H1 (cell line): ENCODE results near the gene C1RL. TPM values are rescaled to one million over a fixed set of nuclear protein-coding genes. Genes with fewer than 3 reads are reported as not detected.

Source experiments
- CTCF ChIA-PET: fragments of 300-600 bp; sonication (Branson Sonifier 250); formaldehyde crosslinking; loops from one replicate; lab custom pipeline; 2021; ENCODE audit not compliant: partially characterized antibody; lab: Charles Lee
- POLR2A ChIA-PET: fragments of 300-600 bp; sonication (Branson Sonifier 250); formaldehyde crosslinking; loops from one replicate; lab custom pipeline; 2021; ENCODE audit warnings: inconsistent platforms; ENCODE audit not compliant: partially characterized antibody; lab: Charles Lee
- DNase-seq, 2 experiments: peaks; one replicate each; pipeline versions ENCODE4 v3.0.0 to v3.0.0-alpha.2; 2010 to 2022; ENCODE audit warnings: low spot score in 2 of 2, low read depth in 1 of 2, mixed read lengths in 1 of 2
- FAIRE-seq: peaks from 2 replicates; lab custom pipeline; 2011; peaks lifted over from hg19 to GRCh38; lab: Jason Lieb, UNC
- H2AFZ ChIP-seq: 2 replicates; pipeline ENCODE4 v1.8.1; 2012; ENCODE audit warnings: low read length, inconsistent platforms
- H2AK5ac ChIP-seq: 2 replicates; pipeline ENCODE4 v1.6.1; 2013; ENCODE audit warnings: low read depth, low read length
- H2BK120ac ChIP-seq: replicated peaks from 2 replicates; pipeline ENCODE3; 2013; ENCODE audit warnings: low read depth, low read length, inconsistent platforms
- H2BK12ac ChIP-seq: 2 replicates; pipeline ENCODE4 v1.6.1; 2013; ENCODE audit warnings: low read depth, low read length
- H2BK15ac ChIP-seq: 2 replicates; pipeline ENCODE4 v1.6.1; 2013; ENCODE audit warnings: low read length
- H2BK20ac ChIP-seq: 2 replicates; pipeline ENCODE4 v1.6.1; 2013; ENCODE audit warnings: low read length
- H2BK5ac ChIP-seq: 2 replicates; pipeline ENCODE4 v1.6.1; 2013; ENCODE audit warnings: low read depth, low read length
- H3K14ac ChIP-seq: 2 replicates; pipeline ENCODE4 v1.6.1; 2013; ENCODE audit warnings: inconsistent platforms; ENCODE audit not compliant: insufficient read length
- H3K18ac ChIP-seq: 2 replicates; pipeline ENCODE4 v1.6.1; 2013; ENCODE audit warnings: low read length; ENCODE audit errors: extremely low read depth
- H3K23ac ChIP-seq: 2 replicates; pipeline ENCODE4 v1.6.1; 2013; ENCODE audit warnings: inconsistent platforms; ENCODE audit not compliant: insufficient read length
- H3K23me2 ChIP-seq: 2 replicates; pipeline ENCODE4 v1.6.1; 2013; ENCODE audit warnings: low read depth, low read length
- H3K27ac ChIP-seq: 2 replicates; pipeline ENCODE4 v1.6.1; 2011; ENCODE audit warnings: low read depth, low read length, inconsistent platforms
- H3K27me3 ChIP-seq, 4 experiments: replicated peaks in 1 of 4; 1 replicate in 1 of 4; 2 replicates in 3 of 4; pipeline versions ENCODE4 v1.6.1 to v1.8.1; 2011 to 2013; ENCODE audit warnings: low read length in 3 of 4, mild to moderate bottlenecking in 3 of 4, inconsistent platforms in 2 of 4, mixed read lengths in 2 of 4, moderate library complexity in 1 of 4; ENCODE audit not compliant: control insufficient read depth in 3 of 4, insufficient read depth in 3 of 4; ENCODE audit errors: extremely low read depth in 1 of 4
- H3K36me3 ChIP-seq, 4 experiments: 2 replicates each; pipeline versions ENCODE4 v1.6.1 to v1.8.1; 2011 to 2013; ENCODE audit warnings: mild to moderate bottlenecking in 4 of 4, low read length in 3 of 4, moderate library complexity in 2 of 4, control low read depth in 1 of 4, inconsistent platforms in 1 of 4; ENCODE audit not compliant: insufficient read depth in 4 of 4, control insufficient read depth in 2 of 4
- H3K4ac ChIP-seq: replicated peaks from 2 replicates; pipeline ENCODE3; 2013; ENCODE audit warnings: low read length, low read depth, mixed read lengths, inconsistent platforms; ENCODE audit not compliant: insufficient read length
- H3K4me1 ChIP-seq, 4 experiments: replicated peaks in 1 of 4; 1 replicate in 1 of 4; 2 replicates in 3 of 4; pipeline versions ENCODE4 v1.6.1 to v1.8.1; 2011 to 2013; ENCODE audit warnings: low read length in 3 of 4, inconsistent platforms in 2 of 4, mixed read lengths in 1 of 4; ENCODE audit not compliant: insufficient read depth in 4 of 4, control insufficient read depth in 3 of 4
- H3K4me2 ChIP-seq, 2 experiments: 2 replicates each; pipeline versions ENCODE4 v1.6.1 to v1.8.1; 2011 to 2013; ENCODE audit warnings: low read depth in 2 of 2, low read length in 2 of 2, control low read depth in 1 of 2, inconsistent platforms in 1 of 2, mild to moderate bottlenecking in 1 of 2; ENCODE audit not compliant: insufficient read depth in 1 of 2
- H3K4me3 ChIP-seq, 4 experiments: fragments of 200-600, 300-600 bp in 1 of 4; sonication (generic), shearing (Covaris generic), sonication (Bioruptor Twin) in 1 of 4; 2 replicates each; pipeline versions ENCODE4 v1.5.1 to v1.8.1; 2011 to 2016; ENCODE audit warnings: low read length in 4 of 4, low read depth in 3 of 4, control low read depth in 2 of 4, inconsistent platforms in 2 of 4, mild to moderate bottlenecking in 2 of 4, mixed read lengths in 1 of 4, moderate library complexity in 1 of 4; ENCODE audit not compliant: insufficient read depth in 2 of 4; ENCODE audit errors: extremely low read depth in 1 of 4
- H3K56ac ChIP-seq: replicated peaks from 2 replicates; pipeline ENCODE3; 2013; ENCODE audit warnings: low read depth, mild to moderate bottlenecking, mixed read lengths, low read length, inconsistent platforms; ENCODE audit not compliant: insufficient read length
- H3K79me1 ChIP-seq: 2 replicates; pipeline ENCODE4 v1.6.1; 2013; ENCODE audit warnings: low read depth, low read length, control low read depth
- H3K79me2 ChIP-seq, 2 experiments: 2 replicates each; pipeline versions ENCODE4 v1.6.1 to v1.8.1; 2012 to 2013; ENCODE audit warnings: low read length in 2 of 2, mild to moderate bottlenecking in 2 of 2, inconsistent platforms in 1 of 2; ENCODE audit not compliant: insufficient read depth in 2 of 2, control insufficient read depth in 1 of 2
- H3K9ac ChIP-seq, 4 experiments: replicated peaks in 1 of 4; 1 replicate in 1 of 4; 2 replicates in 3 of 4; pipeline versions ENCODE4 v1.6.1 to v1.8.1; 2011 to 2013; ENCODE audit warnings: low read depth in 3 of 4, low read length in 3 of 4, control low read depth in 2 of 4, mild to moderate bottlenecking in 2 of 4, moderate library complexity in 2 of 4, inconsistent platforms in 1 of 4; ENCODE audit errors: extremely low read depth in 1 of 4
- H3K9me3 ChIP-seq, 2 experiments: 2 replicates each; pipeline versions ENCODE4 v1.6.1 to v1.8.1; 2012 to 2013; ENCODE audit warnings: mild to moderate bottlenecking in 2 of 2, moderate library complexity in 2 of 2, control low read depth in 1 of 2, inconsistent platforms in 1 of 2, low read depth in 1 of 2, low read length in 1 of 2, mixed read lengths in 1 of 2; ENCODE audit not compliant: insufficient read depth in 2 of 2
- H4K20me1 ChIP-seq, 2 experiments: replicated peaks in 1 of 2; 2 replicates each; pipeline versions ENCODE3 to v1.8.1; 2011 to 2013; ENCODE audit warnings: inconsistent platforms in 2 of 2, low read length in 2 of 2, mild to moderate bottlenecking in 1 of 2; ENCODE audit not compliant: insufficient read depth in 2 of 2, control insufficient read depth in 1 of 2
- H4K5ac ChIP-seq: 2 replicates; pipeline ENCODE4 v1.6.1; 2013; ENCODE audit warnings: low read length, low read depth, mixed read lengths, inconsistent platforms; ENCODE audit not compliant: insufficient read length
- H4K8ac ChIP-seq: 2 replicates; pipeline ENCODE4 v1.8.0; 2013; ENCODE audit warnings: mild to moderate bottlenecking, moderate library complexity, low read length, inconsistent platforms; ENCODE audit not compliant: insufficient read depth; ENCODE audit errors: extremely low read depth
- H4K91ac ChIP-seq: replicated peaks from 2 replicates; pipeline ENCODE3; 2013; ENCODE audit warnings: low read length, mixed read lengths, inconsistent platforms; ENCODE audit not compliant: insufficient read length
- ATF2 ChIP-seq: IDR thresholded peaks from 2 replicates; pipeline ENCODE4 v1.6.1; 2012; ENCODE audit warnings: low read length, inconsistent platforms
- BRCA1 ChIP-seq: IDR thresholded peaks from 2 replicates; pipeline ENCODE4 v1.6.1; 2012; ENCODE audit warnings: low read depth, low read length, improper control_type of control experiment
- CHD1 ChIP-seq: IDR thresholded peaks from 2 replicates; pipeline ENCODE4 v1.6.1; 2012; ENCODE audit warnings: low read depth, low read length, improper control_type of control experiment
- CTBP2 ChIP-seq: IDR thresholded peaks from 2 replicates; pipeline ENCODE4 v1.7.0; 2011; ENCODE audit warnings: borderline replicate concordance, mild to moderate bottlenecking, moderate library complexity, mixed read lengths, low read length; ENCODE audit not compliant: insufficient read depth, insufficient read length
- GABPA ChIP-seq: IDR thresholded peaks from 2 replicates; pipeline ENCODE4 v1.6.1; 2011; ENCODE audit warnings: mild to moderate bottlenecking, low read length, moderate library complexity, borderline replicate concordance; ENCODE audit not compliant: insufficient read depth
- JUND ChIP-seq: IDR thresholded peaks from 2 replicates; pipeline ENCODE4 v1.6.1; 2011; ENCODE audit warnings: mild to moderate bottlenecking, improper control_type of control experiment, low read length
- KDM4A ChIP-seq: IDR thresholded peaks from one replicate; pipeline ENCODE4 v1.7.1; 2012; ENCODE audit warnings: low read depth, mild to moderate bottlenecking, moderate library complexity, low read length, inconsistent platforms; ENCODE audit not compliant: severe bottlenecking
- KDM5A ChIP-seq: fragments of 200-600 bp; IDR thresholded peaks from 2 replicates; pipeline ENCODE4 v1.7.1; 2012; ENCODE audit warnings: mild to moderate bottlenecking, low read length, inconsistent platforms, mixed read lengths
- POU5F1 ChIP-seq: IDR thresholded peaks from 2 replicates; pipeline ENCODE4 v1.6.1; 2011; ENCODE audit warnings: low read depth, mild to moderate bottlenecking, low read length, moderate library complexity
- SP1 ChIP-seq: IDR thresholded peaks from 2 replicates; pipeline ENCODE4 v1.6.1; 2011; ENCODE audit warnings: low read depth, low read length
- SP4 ChIP-seq: IDR thresholded peaks from 2 replicates; pipeline ENCODE4 v1.6.1; 2012; ENCODE audit warnings: low read length, inconsistent platforms
- TBP ChIP-seq: IDR thresholded peaks from 2 replicates; pipeline ENCODE4 v1.6.1; 2011; ENCODE audit warnings: low read depth, low read length, improper control_type of control experiment
- TEAD4 ChIP-seq: IDR thresholded peaks from 2 replicates; pipeline ENCODE4 v1.6.1; 2012; ENCODE audit warnings: low read depth, low read length, inconsistent platforms, mixed read lengths
- WGBS, 2 experiments: shearing (Covaris generic) in 1 of 2; methylation state at CpG; one replicate each; pipeline versions ENCODE4 v1.1.6 to v1.1.7; 2013 to 2015; ENCODE audit warnings: low lambda C conversion rate in 2 of 2, mixed read lengths in 2 of 2, inconsistent platforms in 1 of 2, low coverage in 1 of 2, missing lambda C conversion rate in 1 of 2; ENCODE audit not compliant: insufficient replicate concordance in 2 of 2, insufficient coverage in 1 of 2, insufficient read length in 1 of 2; ENCODE audit errors: extremely low coverage in 1 of 2, missing lambda C conversion rate in 1 of 2; 5-methylcytosine and 5-hydroxymethylcytosine counted together
- polyA plus RNA-seq, 7 experiments: library from polyadenylated mRNA; depleted of rRNA in 3 of 7; stranded (reverse) in 5 of 7; unstranded in 2 of 7; fragments of >200 nt in 5 of 7; fragments of 200-250 nt in 2 of 7; gene quantifications; 1 replicate in 5 of 7; 2 replicates in 1 of 7; 4 replicates in 1 of 7; pipeline versions ENCODE4 v1.2.1 to v1.2.3, GENCODE V29; 2011 to 2013; ENCODE audit warnings: missing spikeins in 2 of 7, mixed read lengths in 2 of 7
- total RNA-seq: library from RNA; stranded (reverse); fragmentation: NEBNext Ultra II Directional; extraction: Animal tissue kit (Norgen Biotek cat#: 25700); gene quantifications from 2 replicates; pipeline ENCODE4 v1.2.1, GENCODE V29; 2021

The C1RL gene
- total and polyA plus RNA-seq, 2 of the 8 experiments (the other 6 are each of a cell fraction or from before 2014, with no cell fraction given): 11.4 to 15.5 TPM

GRCh38 chr12:7054925-7055324, 54.1 kb downstream of the C1RL start:
- Histone ChIP-seq H3K56ac (no peak overlapping the region), H3K27ac (no peak overlapping the region), H3K36me3 (no peaks in the 10 kb centered on the region), H2AFZ (no peak overlapping the region), H3K14ac (no peak overlapping the region), H4K8ac (no peak overlapping the region), H4K5ac (no peak overlapping the region), H4K20me1 (no peaks in the 10 kb centered on the region), H2BK15ac (no peak overlapping the region), H3K79me2 (no peaks in the 10 kb centered on the region), H2BK120ac (no peak overlapping the region), H2BK5ac (no peak overlapping the region), H3K4ac (no peak overlapping the region), H3K9ac (no peak overlapping the region), H3K4me2 (no peak overlapping the region), H3K4me3 (no peak overlapping the region), H3K9me3 (no peaks in the 10 kb centered on the region), H3K79me1 (no peaks in the 10 kb centered on the region), H3K23me2 (no peaks in the 10 kb centered on the region), H2AK5ac (no peak overlapping the region), H3K23ac (no peak overlapping the region), H4K91ac (no peak overlapping the region), H3K18ac (no peak overlapping the region), H3K4me1 (no peaks in the 10 kb centered on the region), H2BK20ac (no peak overlapping the region), H3K27me3 (no peaks in the 10 kb centered on the region), H2BK12ac (no peak overlapping the region)
- 87% methylated on average over 4 of the region's 4 CpGs; no CpG with 5 or more reads in 1 of the 2 experiments for WGBS, 2 experiments
- ChIA-PET CTCF (interaction anchor here (0.6 to 6.7 kb wide), 11 partner anchors 10 to 93 kb away, joined by 3 to 51 read pairs (median 3); partner anchors contain the start of gene C1RL), POLR2A (interaction anchor here (0.8 to 0.9 kb wide), 2 partner anchors 81 to 90 kb away, joined by 3 read pairs; no protein-coding TSS in a partner anchor)
- DNase-seq: no peak
- FAIRE-seq: no peak
- TF ChIP-seq ATF2 (no peak), TBP (no peak), BRCA1 (no peak), POU5F1 (no peak), TEAD4 (no peak), KDM5A (no peak), CTBP2 (no peak), CHD1 (no peak), SP1 (no peak), SP4 (no peak), GABPA (no peak), JUND (no peak), KDM4A (no peak)
